H54 (cell line): ENCODE data around the gene TTI1.
"Not testable (repeated sequence)": the region's sequence is repeated elsewhere in the genome, so short reads cannot be mapped to it uniquely, and the experiment has no call there.

ENCODE experiments used
- DNase-seq: peaks from one replicate; pipeline ENCODE4 v3.0.0; 2011; ENCODE audit warnings: low spot score, mixed read lengths; ENCODE audit not compliant: insufficient read length
- FAIRE-seq: peaks from 3 replicates; lab custom pipeline; 2011; peaks lifted over from hg19 to GRCh38; lab: Jason Lieb, UNC
- POLR2A ChIP-seq: IDR thresholded peaks from 2 replicates; pipeline ENCODE4 v1.6.1; 2011; ENCODE audit warnings: low read depth, mild to moderate bottlenecking, low read length

Gene TTI1

DNA sequence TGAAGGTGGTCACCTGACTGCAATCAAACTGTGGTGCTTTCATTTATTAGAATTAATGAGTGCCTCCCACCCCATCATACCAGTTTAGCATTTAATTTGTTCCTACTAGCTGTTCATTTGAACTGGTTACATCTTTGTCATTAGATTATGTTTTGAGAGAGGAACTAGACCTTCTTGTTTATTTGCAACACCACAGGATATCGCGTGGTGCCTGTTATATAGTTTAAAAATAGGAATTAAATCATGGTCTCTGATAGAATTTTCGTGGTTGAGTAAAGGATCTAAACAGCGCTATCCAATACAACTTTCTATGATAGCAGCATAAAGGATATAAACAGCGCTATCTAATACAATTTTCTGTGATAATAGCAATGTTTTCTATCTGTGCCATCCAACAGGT lies 3.1 kb upstream of the TTI1 start:
- FAIRE-seq (no peak), DNase-seq (no peak)
- TF ChIP-seq POLR2A: no peak

DNA sequence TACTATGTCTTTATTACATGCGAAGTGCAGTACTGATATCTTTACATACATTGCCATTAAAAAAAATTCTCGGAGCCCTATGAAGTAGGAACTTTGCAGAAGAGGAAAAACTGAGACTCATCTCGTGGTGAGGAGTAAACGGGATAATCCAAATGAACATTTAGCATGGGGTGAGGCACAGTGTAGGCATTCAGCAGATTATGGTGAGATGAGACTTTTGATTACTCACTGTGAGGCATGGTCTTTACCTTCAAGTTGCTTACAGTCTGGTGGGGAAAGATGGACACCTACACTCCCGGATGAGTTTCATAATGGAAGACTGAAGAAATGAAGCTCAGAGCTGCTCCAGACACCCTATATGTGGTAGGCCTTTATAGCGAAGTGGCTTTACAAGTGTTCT lies 1.7 kb upstream of the TTI1 start:
- FAIRE-seq (no peak), DNase-seq (no peak)
- no peak for TF ChIP-seq POLR2A

DNA sequence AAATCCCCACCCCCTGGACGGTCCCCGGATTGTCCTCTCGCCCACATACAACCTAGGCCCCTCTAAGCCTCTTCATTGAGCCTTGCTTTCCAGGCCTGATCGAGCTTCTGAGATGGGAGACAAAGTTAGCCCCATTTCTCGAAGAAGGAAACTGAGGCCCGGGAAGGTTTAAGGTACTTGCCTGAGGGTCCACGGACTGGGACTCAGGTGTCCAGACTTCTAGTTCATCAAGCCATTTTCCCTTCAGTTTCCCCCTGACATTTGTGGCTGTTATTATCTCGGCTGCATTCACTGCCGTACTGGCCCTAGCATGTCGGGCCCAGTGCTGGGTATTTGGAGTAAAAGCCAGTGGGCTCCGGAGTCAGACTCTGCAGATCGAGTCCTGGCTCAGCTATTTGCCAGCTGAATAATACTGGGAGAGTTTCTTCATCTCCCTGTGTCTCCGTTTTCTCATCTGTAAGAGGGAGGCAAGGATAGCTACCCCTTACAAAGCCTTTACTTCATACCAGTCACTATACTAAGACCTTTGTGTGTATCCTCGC lies 923 bp upstream of the TTI1 start:
- FAIRE-seq: no peak
- no peak for TF ChIP-seq POLR2A
- no peak for DNase-seq

DNA sequence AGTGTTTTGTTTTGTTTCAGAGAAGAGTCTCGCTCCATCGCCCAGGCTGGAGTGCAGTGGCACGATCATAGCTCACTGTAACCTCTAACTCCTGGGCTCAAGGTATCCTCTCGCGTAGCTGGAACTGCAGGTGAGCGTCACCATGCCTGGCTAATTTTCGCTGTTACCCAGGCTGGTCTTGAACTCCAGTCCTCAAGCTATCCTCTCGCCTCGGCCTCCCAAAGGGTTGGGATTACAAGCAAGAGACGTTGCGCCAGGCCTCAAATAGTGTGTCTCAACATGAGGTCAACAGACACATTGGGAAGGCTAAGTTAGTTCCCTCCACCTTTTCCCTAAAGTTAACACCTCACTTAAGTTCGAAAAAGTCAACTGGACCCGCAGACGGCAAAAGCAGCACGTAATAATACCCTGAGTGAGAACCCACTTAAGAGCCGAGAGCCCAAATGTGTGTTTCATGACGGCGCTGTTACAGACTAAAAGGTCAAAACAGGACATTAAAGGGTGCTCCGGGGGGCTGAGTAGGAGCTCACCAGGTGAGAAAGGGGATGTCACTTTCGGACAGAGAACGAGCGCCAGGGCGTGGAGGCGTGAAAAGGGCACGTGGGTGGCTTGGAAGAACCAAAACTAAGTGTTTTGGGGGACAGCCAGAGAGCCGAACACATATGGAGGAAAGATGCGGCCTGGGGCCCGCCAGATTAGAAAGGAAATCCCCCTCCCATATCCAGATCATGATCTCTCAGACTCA lies 499 bp downstream of the TTI1 start:
- DNase-seq (no peak), FAIRE-seq (no peak)
- no peak for TF ChIP-seq POLR2A

DNA sequence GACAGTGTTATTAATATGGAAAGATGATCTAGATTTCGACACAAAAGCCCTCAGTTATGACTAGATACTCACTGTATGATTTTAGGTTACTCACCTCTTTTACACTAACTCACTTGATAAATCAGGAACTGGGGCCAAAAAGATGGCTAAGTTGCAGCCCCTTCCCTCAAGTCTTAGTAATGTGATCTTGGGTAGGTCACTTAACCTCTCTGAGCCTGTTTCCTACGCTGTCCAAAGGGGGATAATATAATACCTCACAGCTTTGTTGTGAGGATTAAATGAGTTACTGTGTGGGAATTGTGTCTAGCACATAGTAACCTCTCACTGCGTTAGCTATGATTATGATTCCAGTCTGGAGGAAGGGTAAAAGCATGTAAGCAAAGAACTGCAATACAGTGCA lies 1.3 kb downstream of the TTI1 start:
- no peak for TF ChIP-seq POLR2A
- DNase-seq (no peak), FAIRE-seq (no peak)

DNA sequence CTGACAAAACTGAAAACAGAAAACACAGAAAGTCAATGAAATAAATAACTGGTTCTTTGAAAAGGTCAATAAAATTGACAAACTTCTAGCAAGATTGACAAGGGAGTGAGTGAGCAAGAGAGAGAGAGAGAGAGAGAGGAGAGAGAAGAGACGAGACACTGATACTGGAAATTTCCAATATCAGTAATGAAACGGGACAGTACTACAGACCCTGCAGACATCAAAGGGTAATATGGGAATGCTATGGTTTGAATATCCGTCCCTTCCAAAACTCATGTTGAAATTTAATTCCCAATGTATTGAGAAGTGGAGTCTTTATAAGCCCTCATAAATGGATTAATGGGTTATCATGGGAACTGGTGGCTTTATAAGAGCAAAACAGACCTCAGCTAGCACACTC lies 3.8 kb downstream of the TTI1 start:
- TF ChIP-seq POLR2A: no peak
- FAIRE-seq: no peak
- DNase-seq: no peak

DNA sequence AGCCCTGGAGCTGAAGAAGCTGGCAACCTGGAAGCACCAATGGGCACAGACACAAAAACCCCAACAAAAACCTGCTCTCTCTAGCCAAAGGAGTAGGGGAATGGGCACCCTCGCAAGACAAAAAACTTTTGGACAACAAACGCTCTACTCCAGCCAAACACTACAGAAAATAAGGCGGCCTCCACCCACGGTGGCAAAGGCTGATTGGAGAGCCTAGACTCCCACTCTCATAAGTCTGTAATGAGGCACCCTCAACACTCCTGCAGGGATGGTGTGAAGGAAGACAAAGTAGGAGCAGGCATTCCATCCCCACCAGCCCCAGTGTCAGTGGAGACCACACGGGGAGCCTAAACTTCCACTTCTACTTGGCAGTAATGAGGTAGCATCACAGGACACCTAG lies 8.8 kb downstream of the TTI1 start:
- DNase-seq (no peak), FAIRE-seq (no peak)
- TF ChIP-seq POLR2A: no peak

DNA sequence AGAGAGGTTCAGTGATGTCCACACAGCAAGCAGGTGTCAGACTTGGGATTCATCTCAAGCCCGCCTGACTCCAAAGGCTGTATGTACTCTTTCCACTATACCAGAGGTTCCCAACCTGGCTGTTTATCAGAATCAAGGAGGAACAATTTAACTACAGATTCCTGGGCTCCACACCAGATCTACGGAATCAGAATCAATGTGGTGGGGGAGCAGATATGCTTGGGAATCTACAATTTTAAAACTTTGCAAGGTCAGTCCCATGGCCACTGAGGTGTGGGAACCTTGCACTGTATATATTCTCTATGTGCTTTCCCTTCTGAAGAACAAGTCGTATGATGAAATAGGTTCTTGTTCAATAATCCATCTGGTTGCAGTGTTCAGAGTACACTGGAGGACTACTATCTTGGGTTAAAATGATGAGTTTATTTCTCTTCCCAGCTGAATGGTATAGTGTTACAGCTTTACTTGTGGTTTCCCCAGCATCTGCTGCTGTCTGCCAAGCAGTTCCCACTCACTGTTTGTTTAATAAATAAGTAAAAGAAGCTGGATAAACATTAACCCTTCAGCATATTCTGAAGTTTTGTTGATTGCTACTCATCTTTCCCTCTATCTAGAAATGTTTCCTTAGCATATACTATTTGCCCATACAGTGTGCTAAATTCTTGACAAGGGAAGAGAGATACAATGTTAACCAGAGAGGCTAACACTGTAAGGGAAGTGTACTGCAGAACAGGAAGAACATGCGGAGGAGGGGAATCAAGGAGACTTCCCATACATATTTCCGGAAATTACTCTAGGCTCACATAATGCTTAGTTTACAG lies 9.9 kb downstream of the TTI1 start:
- no peak for DNase-seq
- FAIRE-seq: no peak
- TF ChIP-seq POLR2A: no peak

DNA sequence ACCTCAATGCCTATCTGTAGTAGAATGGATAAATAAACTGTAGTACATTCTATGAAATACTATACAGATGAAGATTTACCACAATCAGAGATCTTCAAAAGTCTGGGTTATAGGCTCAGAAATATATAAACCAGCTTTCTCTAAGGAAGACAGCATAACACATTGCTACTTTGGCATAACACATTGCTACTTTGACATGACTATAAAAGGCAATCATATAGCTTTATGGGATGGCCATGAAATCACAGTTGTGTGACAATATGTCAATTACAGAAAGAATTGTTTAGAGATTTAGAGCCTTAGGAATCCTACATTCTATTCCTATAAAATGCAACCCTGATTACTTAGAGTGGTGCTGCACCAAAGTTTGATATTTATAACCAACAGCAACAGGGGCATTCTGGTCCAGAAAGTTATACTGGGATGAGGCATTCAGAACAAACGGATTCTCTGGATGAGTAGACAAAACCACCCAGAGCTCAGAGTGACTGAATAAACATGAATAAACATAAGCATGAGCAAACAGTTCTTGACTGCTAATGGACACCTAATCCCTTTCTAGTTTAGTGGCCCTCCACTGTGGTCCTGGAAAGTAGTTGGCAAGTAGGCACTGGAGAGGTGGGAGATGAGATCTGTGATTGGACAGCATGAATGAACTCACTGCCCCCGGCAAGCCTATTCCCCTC lies 12.0 kb downstream of the TTI1 start:
- FAIRE-seq (no peak), DNase-seq (no peak)
- TF ChIP-seq POLR2A: no peak

DNA sequence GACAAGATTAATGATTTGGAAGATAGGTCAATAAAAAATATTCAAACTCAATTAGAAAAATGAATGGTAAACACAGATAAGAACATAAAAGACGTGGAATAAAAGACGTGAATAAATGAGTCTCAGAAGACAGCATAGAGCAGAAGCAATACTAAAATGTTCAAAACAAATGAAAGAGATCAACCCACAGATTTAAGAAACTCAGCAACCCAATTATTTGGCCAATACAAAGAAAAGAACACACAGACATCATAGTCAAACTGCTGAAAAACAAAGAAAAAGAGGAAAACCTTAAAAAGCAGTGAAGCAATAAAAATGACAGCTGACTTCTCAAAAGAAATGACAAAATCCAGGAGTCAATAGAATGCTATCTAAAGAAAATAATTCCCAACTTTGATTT lies 14.9 kb downstream of the TTI1 start:
- FAIRE-seq: no peak
- DNase-seq: no peak
- TF ChIP-seq POLR2A: no peak

DNA sequence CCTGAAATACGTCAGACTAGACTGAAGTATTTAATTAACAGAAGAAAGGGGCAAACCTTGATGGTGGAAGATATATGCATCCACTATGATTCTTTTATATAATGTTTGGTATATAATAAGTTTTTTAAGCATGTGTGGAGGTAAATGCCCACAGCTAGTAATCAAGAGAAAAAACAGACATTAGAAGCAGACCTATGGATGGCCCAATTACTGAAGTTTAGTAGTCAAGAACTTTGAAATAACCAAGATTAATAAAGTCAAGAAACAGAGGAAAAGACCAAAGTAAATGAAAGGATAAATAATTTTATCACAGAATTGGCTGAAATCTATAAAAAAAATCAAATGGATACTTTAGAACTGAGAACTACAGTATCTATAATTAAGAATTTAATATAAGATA lies 15.3 kb downstream of the TTI1 start:
- no peak for DNase-seq
- TF ChIP-seq POLR2A: no peak
- no peak for FAIRE-seq

DNA sequence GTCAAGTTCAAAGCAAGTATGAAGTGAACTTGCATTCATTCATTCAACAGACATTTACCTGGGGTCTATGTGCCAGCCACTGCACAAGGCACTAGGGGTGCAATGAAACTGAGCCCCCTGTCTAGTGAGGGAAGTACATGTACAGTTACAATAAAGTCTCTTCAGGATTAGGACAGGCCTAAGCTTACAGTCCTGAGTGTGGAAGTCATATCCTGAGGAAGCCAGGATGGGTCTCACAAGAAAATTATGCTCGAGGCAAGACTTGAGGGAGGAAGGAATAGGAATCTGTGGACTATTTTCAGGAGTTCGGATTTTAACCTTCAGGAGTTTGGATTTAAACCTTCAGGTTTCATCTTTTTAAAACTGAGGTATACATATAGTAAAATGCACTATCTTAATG lies 19.4 kb downstream of the TTI1 start:
- FAIRE-seq (no peak), DNase-seq (no peak)
- no peak for TF ChIP-seq POLR2A

DNA sequence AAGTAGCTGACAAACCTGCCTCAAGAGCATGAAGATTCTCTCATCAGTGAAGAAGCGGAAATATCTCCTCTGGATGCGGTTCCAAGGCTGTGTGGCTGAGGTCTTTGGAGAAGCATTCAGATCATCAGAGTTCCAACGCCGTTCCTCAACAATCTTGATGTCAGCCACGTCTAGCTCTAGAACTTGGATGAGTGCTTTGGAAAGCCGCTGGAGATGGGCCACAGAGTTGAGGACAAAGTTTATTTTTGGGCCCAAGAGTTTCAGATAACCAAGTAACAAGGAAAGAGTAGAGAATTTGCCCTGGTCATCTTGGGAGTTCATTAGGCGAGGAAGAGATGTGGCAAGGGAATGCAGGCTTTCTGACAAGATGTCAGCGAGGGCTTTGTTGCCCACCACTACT lies 20.9 kb downstream of the TTI1 start:
- TF ChIP-seq POLR2A: no peak
- DNase-seq: no peak

DNA sequence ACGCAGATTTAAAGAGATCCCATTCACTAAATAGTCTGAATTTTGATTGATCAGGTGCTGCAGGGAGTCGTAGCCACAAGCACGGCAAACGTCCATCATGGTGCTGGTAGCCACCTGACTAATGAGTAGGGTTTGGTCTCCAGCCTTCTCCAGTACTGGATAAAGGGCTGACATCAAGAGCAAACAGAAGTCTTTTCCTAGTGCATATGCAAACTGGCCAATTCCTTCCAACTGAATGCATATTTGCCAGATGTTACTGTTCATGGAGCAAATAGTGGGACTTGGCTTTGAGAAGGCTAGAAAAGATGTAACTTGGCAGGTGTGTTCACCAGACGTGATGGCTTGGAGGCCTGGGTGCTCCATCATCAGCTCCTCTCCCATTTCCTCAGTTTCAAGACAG lies 21.6 kb downstream of the TTI1 start:
- no peak for DNase-seq
- no peak for FAIRE-seq
- no peak for TF ChIP-seq POLR2A

More for the DNA sequence above, 20.9 kb downstream of the TTI1 start:
- FAIRE-seq: no peak

DNA sequence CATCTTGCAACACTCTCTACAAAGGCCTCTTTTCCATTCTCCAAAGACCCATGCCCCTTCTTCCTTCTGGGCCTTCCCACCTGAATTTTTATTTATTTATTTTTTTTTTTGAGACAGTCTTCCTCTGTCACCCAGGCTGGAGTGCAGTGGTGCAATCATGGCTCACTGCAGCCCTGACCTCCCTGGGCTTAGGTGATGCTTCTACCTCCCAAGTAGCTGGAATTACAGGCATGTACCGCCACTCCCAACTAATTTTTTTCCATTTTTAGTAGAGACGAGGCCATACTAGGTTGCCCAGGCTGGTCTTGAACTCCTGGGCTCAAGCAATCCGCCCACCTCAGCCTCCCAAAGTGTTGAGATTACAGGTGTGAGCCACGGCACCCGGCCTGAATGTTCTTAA lies 23.8 kb downstream of the TTI1 start:
- not testable (repeated sequence) for FAIRE-seq, DNase-seq
